ENCODE data around the gene CBLC. TPM values are rescaled to one million over a fixed set of nuclear protein-coding genes. Genes with fewer than 3 reads are reported as not detected.

Gene CBLC
- polyA plus RNA-seq, 1 donor (not counting 4 experiments of a cell fraction or from before 2014, with no cell fraction given): 27.8 TPM

- FAIRE-seq (no peak), DNase-seq (ENCODE audit: low read depth, low spot score) (no peak)
- H3K27ac ChIP-seq (ENCODE audit: control insufficient read depth, insufficient read depth, low read length): no peak overlapping the region
- no peak overlapping the region for H3K9ac ChIP-seq (ENCODE audit: control insufficient read depth, extremely low read depth, insufficient read depth, low read length)
- TF ChIP-seq, protein P1, sequence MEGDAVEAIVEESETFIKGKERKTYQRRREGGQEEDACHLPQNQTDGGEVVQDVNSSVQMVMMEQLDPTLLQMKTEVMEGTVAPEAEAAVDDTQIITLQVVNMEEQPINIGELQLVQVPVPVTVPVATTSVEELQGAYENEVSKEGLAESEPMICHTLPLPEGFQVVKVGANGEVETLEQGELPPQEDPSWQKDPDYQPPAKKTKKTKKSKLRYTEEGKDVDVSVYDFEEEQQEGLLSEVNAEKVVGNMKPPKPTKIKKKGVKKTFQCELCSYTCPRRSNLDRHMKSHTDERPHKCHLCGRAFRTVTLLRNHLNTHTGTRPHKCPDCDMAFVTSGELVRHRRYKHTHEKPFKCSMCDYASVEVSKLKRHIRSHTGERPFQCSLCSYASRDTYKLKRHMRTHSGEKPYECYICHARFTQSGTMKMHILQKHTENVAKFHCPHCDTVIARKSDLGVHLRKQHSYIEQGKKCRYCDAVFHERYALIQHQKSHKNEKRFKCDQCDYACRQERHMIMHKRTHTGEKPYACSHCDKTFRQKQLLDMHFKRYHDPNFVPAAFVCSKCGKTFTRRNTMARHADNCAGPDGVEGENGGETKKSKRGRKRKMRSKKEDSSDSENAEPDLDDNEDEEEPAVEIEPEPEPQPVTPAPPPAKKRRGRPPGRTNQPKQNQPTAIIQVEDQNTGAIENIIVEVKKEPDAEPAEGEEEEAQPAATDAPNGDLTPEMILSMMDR (optimal IDR thresholded peaks at IDR 0.05 in 1 of 3, IDR thresholded peaks at IDR 0.05 in 1 of 3, conservative IDR thresholded peaks at IDR 0.05 in 1 of 3; ENCODE audit: extremely low read depth in 1 of 3, insufficient read depth in 2 of 3, low read length in 3 of 3): no peak
- no peak for TF ChIP-seq EZH2 (IDR thresholded peaks at IDR 0.05; ENCODE audit: low read length)
- peaks cover 28 to 49% of the 10 kb centered on the region in 2 experiments for H3K36me3 ChIP-seq (ENCODE audit: control insufficient read depth in 2 of 2, extremely low read depth in 1 of 2, insufficient read depth in 2 of 2, low read length in 2 of 2)
- peaks cover 5% of the 10 kb centered on the region for H4K20me1 ChIP-seq (ENCODE audit: control insufficient read depth, extremely low read depth, insufficient read depth, low read length)
- H3K4me3 ChIP-seq (ENCODE audit: control insufficient read depth in 2 of 3, extremely low read depth in 1 of 3, insufficient read depth in 2 of 3, low read depth in 1 of 3, low read length in 3 of 3): no peak overlapping the region
- H3K9me3 ChIP-seq (ENCODE audit: control insufficient read depth, low read depth, low read length): no peaks in the 10 kb centered on the region
- H3K9me1 ChIP-seq (ENCODE audit: control insufficient read depth, extremely low read depth, insufficient read depth, low read length): no peaks in the 10 kb centered on the region
- no peak overlapping the region for H2AFZ ChIP-seq (ENCODE audit: control insufficient read depth, low read length)
- H3K4me1 ChIP-seq (ENCODE audit: control insufficient read depth, extremely low read depth, insufficient read depth, low read length): peaks cover 8% of the 10 kb centered on the region
- no peak overlapping the region for H3K4me2 ChIP-seq (ENCODE audit: control insufficient read depth, extremely low read depth, insufficient read depth, low read depth, low read length)
- dilution Hi-C loops (cut with MboI; ENCODE audit: extremely low pct_ligation_motif_present, low sequenced_read_pairs): no loop called here
- H3K79me2 ChIP-seq (ENCODE audit: control insufficient read depth, insufficient read depth, low read length): peaks cover 19% of the 10 kb centered on the region
- no peaks in the 10 kb centered on the region for H3K27me3 ChIP-seq (ENCODE audit: control insufficient read depth, extremely low read depth, insufficient read depth, low read length)
Measured at GRCh38 chr19:44785271-44785670, 7.6 kb downstream of the CBLC start.

GRCh38 chr19:44785993-44786392, 8.3 kb downstream of the CBLC start:
- Histone ChIP-seq H3K9me1 (ENCODE audit: control insufficient read depth, extremely low read depth, insufficient read depth, low read length) (no peaks in the 10 kb centered on the region), H3K27me3 (ENCODE audit: control insufficient read depth, extremely low read depth, insufficient read depth, low read length) (no peaks in the 10 kb centered on the region), H3K4me2 (ENCODE audit: control insufficient read depth, extremely low read depth, insufficient read depth, low read depth, low read length) (no peak overlapping the region), H3K27ac (ENCODE audit: control insufficient read depth, insufficient read depth, low read length) (no peak overlapping the region), H3K9ac (ENCODE audit: control insufficient read depth, extremely low read depth, insufficient read depth, low read length) (no peak overlapping the region), H2AFZ (ENCODE audit: control insufficient read depth, low read length) (no peak overlapping the region), H3K9me3 (ENCODE audit: control insufficient read depth, low read depth, low read length) (no peaks in the 10 kb centered on the region), H3K4me3 (ENCODE audit: control insufficient read depth in 2 of 3, extremely low read depth in 1 of 3, insufficient read depth in 2 of 3, low read depth in 1 of 3, low read length in 3 of 3) (no peak overlapping the region), H4K20me1 (ENCODE audit: control insufficient read depth, extremely low read depth, insufficient read depth, low read length) (peaks cover 5% of the 10 kb centered on the region), H3K36me3 (ENCODE audit: control insufficient read depth in 2 of 2, extremely low read depth in 1 of 2, insufficient read depth in 2 of 2, low read length in 2 of 2) (peaks cover 26 to 45% of the 10 kb centered on the region in 2 experiments), H3K79me2 (ENCODE audit: control insufficient read depth, insufficient read depth, low read length) (peaks cover 14% of the 10 kb centered on the region), H3K4me1 (ENCODE audit: control insufficient read depth, extremely low read depth, insufficient read depth, low read length) (peaks cover 3% of the 10 kb centered on the region)
- no peak for TF ChIP-seq EZH2 (IDR thresholded peaks at IDR 0.05; ENCODE audit: low read length)
- TF ChIP-seq, protein P1 (optimal IDR thresholded peaks at IDR 0.05 in 1 of 3, IDR thresholded peaks at IDR 0.05 in 1 of 3, conservative IDR thresholded peaks at IDR 0.05 in 1 of 3; ENCODE audit: extremely low read depth in 1 of 3, insufficient read depth in 2 of 3, low read length in 3 of 3): no peak
- no peak for FAIRE-seq
- DNase-seq (ENCODE audit: low read depth, low spot score): no peak
- dilution Hi-C loops (cut with MboI; ENCODE audit: extremely low pct_ligation_motif_present, low sequenced_read_pairs): no loop called here

Data from keratinocyte (primary cell).